HepG2 (cell line): ENCODE results near the gene ST6GALNAC2. TPM values are rescaled to one million over a fixed set of nuclear protein-coding genes. Genes with fewer than 3 reads are reported as not detected.

ENCODE experiments used
- ATAC-seq: fragments of 200-7000 bp; cut with Tn5 transposase; 3 replicates; pipeline ENCODE4 v1.9.1; 2020; ENCODE audit warnings: mild to moderate bottlenecking, moderate library complexity
- BruUV-seq: library from RNA; stranded (reverse); fragments of 400-500 nt; replicated peaks from 2 replicates; lab custom pipeline; 2021; lab: Mats Ljungman, UMichigan
- CTCF ChIA-PET: fragments of 300-600 bp; formaldehyde crosslinking; extraction: SDS; loops from one replicate; lab custom pipeline; 2021; ENCODE audit warnings: low total read pairs, inconsistent platforms, low intra/inter-chr PET ratio; lab: Yijun Ruan, JAX
- POLR2A ChIA-PET: fragments of 350-600 bp; sonication (Branson Sonifier 250); formaldehyde crosslinking; loops from one replicate; lab custom pipeline; 2020; ENCODE audit warnings: antibody characterized with exemption, inconsistent platforms; lab: Yijun Ruan, JAX
- DNase-seq: peaks from one replicate; pipeline ENCODE4 v3.0.0-alpha.2; 2015; ENCODE audit warnings: low spot score
- FAIRE-seq: peaks from 3 replicates; lab custom pipeline; 2011; peaks lifted over from hg19 to GRCh38; lab: Jason Lieb, UNC
- H2AFZ ChIP-seq: one replicate; pipeline ENCODE4 v1.6.1; 2011; ENCODE audit warnings: low read length, inconsistent platforms
- H3K27ac ChIP-seq: fragments of 300-600 bp; 3 replicates; pipeline ENCODE4 v1.8.0; 2011; ENCODE audit warnings: mixed run types, mild to moderate bottlenecking, mixed read lengths, low read length, inconsistent platforms; ENCODE audit not compliant: insufficient read depth; ENCODE audit errors: extremely low read length
- H3K27me3 ChIP-seq, 2 experiments: fragments of 200-600 bp in 1 of 2; 2 replicates in 1 of 2; 3 replicates in 1 of 2; pipeline versions ENCODE4 v1.6.0 to v1.8.0; 2011; ENCODE audit warnings: low read length in 2 of 2, mild to moderate bottlenecking in 2 of 2, moderate library complexity in 2 of 2, inconsistent platforms in 1 of 2; ENCODE audit not compliant: insufficient read depth in 2 of 2, control insufficient read depth in 1 of 2
- H3K36me3 ChIP-seq, 2 experiments: fragments of 200-600 bp in 1 of 2; replicated peaks in 1 of 2; 2 replicates in 1 of 2; 3 replicates in 1 of 2; pipeline versions ENCODE4 v1.5.1 to v1.8.0; 2011; ENCODE audit warnings: low read length in 2 of 2, inconsistent platforms in 1 of 2; ENCODE audit not compliant: insufficient read depth in 2 of 2, control insufficient read depth in 1 of 2
- H3K4me1 ChIP-seq: 2 replicates; pipeline ENCODE4 v1.5.1; 2012; ENCODE audit warnings: low read length, inconsistent platforms; ENCODE audit not compliant: insufficient read depth
- H3K4me2 ChIP-seq: 2 replicates; pipeline ENCODE4 v1.6.0; 2011; ENCODE audit warnings: low read depth, low read length, inconsistent platforms
- H3K4me3 ChIP-seq, 3 experiments: fragments of 200-600 bp in 1 of 3; sonication (generic), shearing (Covaris generic) in 1 of 3; replicated peaks in 1 of 3; 2 replicates each; pipeline ENCODE4 v1.5.1; 2011 to 2016; ENCODE audit warnings: low read length in 3 of 3, inconsistent platforms in 2 of 3, low read depth in 2 of 3, mild to moderate bottlenecking in 2 of 3, control low read depth in 1 of 3, mixed read lengths in 1 of 3; ENCODE audit not compliant: insufficient read depth in 1 of 3
- H3K79me2 ChIP-seq: one replicate; pipeline ENCODE4 v1.6.1; 2011; ENCODE audit warnings: low read length, inconsistent platforms; ENCODE audit not compliant: insufficient read depth
- H3K9ac ChIP-seq: 2 replicates; pipeline ENCODE4 v1.6.0; 2011; ENCODE audit warnings: mild to moderate bottlenecking, low read depth, low read length, inconsistent platforms; ENCODE audit not compliant: insufficient read depth
- H3K9me3 ChIP-seq: 2 replicates; pipeline ENCODE4 v1.5.1; 2012; ENCODE audit warnings: mild to moderate bottlenecking, low read length
- H4K20me1 ChIP-seq: 2 replicates; pipeline ENCODE4 v1.6.0; 2011; ENCODE audit warnings: inconsistent platforms, mild to moderate bottlenecking, low read length, moderate library complexity; ENCODE audit not compliant: insufficient read depth
- BHLHE40 ChIP-seq: IDR thresholded peaks from 2 replicates; pipeline ENCODE4 v1.6.1; 2011; ENCODE audit warnings: low read length, improper control_type of control experiment
- DZIP1 ChIP-seq: sonication (generic); formaldehyde crosslinking; IDR thresholded peaks from 2 replicates; pipeline ENCODE4 v1.5.0; 2020; ENCODE audit warnings: mild to moderate bottlenecking, missing genetic modification reagents
- FOXK2 ChIP-seq: fragments of 450-650 bp; IDR thresholded peaks from 2 replicates; pipeline ENCODE4 v1.6.1; 2016
- GLMP ChIP-seq: sonication (generic); formaldehyde crosslinking; IDR thresholded peaks from 2 replicates; pipeline ENCODE4 v1.9.0; 2021; ENCODE audit warnings: missing genetic modification reagents, mild to moderate bottlenecking, borderline replicate concordance
- KLF16 ChIP-seq, 2 experiments: sonication (generic) in 1 of 2; formaldehyde crosslinking in 1 of 2; IDR thresholded peaks; 2 replicates each; pipeline versions ENCODE4 v1.6.1 to v1.8.0; 2016 to 2023; ENCODE audit warnings: missing genetic modification reagents in 2 of 2, missing compliant biosample characterization in 1 of 2
- LCORL ChIP-seq, 2 experiments: fragments of 450-650 bp in 1 of 2; sonication (generic) in 1 of 2; formaldehyde crosslinking in 1 of 2; IDR thresholded peaks; 2 replicates each; pipeline versions ENCODE4 v1.5.0 to v1.6.1; 2017 to 2020; ENCODE audit warnings: antibody characterized with exemption in 1 of 2, missing genetic modification reagents in 1 of 2
- RELA ChIP-seq: sonication (generic); formaldehyde crosslinking; IDR thresholded peaks from 2 replicates; pipeline ENCODE4 v1.4.0; 2020; ENCODE audit warnings: missing genetic modification reagents
- SCMH1 ChIP-seq: sonication (generic); formaldehyde crosslinking; IDR thresholded peaks from 2 replicates; pipeline ENCODE4 v1.9.0; 2021; ENCODE audit warnings: missing genetic modification reagents, mild to moderate bottlenecking, borderline replicate concordance
- U2AF1 ChIP-seq: fragments of 200-400 bp; formaldehyde crosslinking; optimal IDR thresholded peaks from 2 replicates; pipeline ENCODE3; 2017; ENCODE audit warnings: mild to moderate bottlenecking, low read depth, low read length
- ZFX ChIP-seq: sonication (generic); formaldehyde crosslinking; IDR thresholded peaks from 2 replicates; pipeline ENCODE4 v1.4.0; 2020; ENCODE audit warnings: mild to moderate bottlenecking, low read depth, missing genetic modification reagents, moderate library complexity
- ZMYM4 ChIP-seq: sonication (generic); formaldehyde crosslinking; IDR thresholded peaks from 2 replicates; pipeline ENCODE4 v1.8.1; 2023; ENCODE audit warnings: mild to moderate bottlenecking, missing genetic modification reagents
- ZNF207 ChIP-seq: fragments of 450-650 bp; IDR thresholded peaks from 2 replicates; pipeline ENCODE4 v1.6.1; 2016; ENCODE audit warnings: antibody characterized with exemption, borderline replicate concordance
- ZNF597 ChIP-seq: sonication (generic); formaldehyde crosslinking; IDR thresholded peaks from 2 replicates; pipeline ENCODE4 v1.5.0; 2020; ENCODE audit warnings: missing genetic modification reagents
- WGBS: methylation state at CpG from one replicate; pipeline ENCODE4 v1.1.6; 2017; ENCODE audit warnings: low lambda C conversion rate; 5-methylcytosine and 5-hydroxymethylcytosine counted together
- in situ Hi-C: cut with HindIII; loops from 2 replicates; pipeline ENCODE4 v1.10.0; 2017; ENCODE audit warnings: low pct_unique_long_range_greater_than_20kb; ENCODE audit not compliant: extremely low pct_ligation_motif_present
- intact Hi-C: fragments of 100-400 bp; cut with micrococcal nuclease; formaldehyde crosslinking; loops from one replicate; pipeline ENCODE4 v1.10.0; 2022; ENCODE audit not compliant: unreplicated experiment
- polyA plus RNA-seq, 8 experiments: library from polyadenylated mRNA; depleted of rRNA in 3 of 8; stranded (reverse) in 7 of 8; unstranded in 1 of 8; fragments of >200 nt; fragmentation: Illumina TruSeq in 4 of 8; extraction: Trizol in 4 of 8; gene quantifications; 2 replicates each; pipeline versions ENCODE4 v1.2.1 to v1.2.3, GENCODE V29; 2011 to 2016; ENCODE audit warnings: low read depth in 4 of 8, missing spikeins in 1 of 8, mixed read lengths in 1 of 8; ENCODE audit not compliant: insufficient read depth in 1 of 8
- total RNA-seq, 5 experiments: library from RNA; depleted of rRNA; stranded (reverse); fragments of >200 nt; fragmentation: Illumina TruSeq; extraction: Trizol; gene quantifications; 2 replicates each; pipeline ENCODE4 v1.2.3, GENCODE V29; 2016; ENCODE audit warnings: low read depth in 1 of 5
- TF ChIP-seq, protein P1 (sequence below): sonication (generic); formaldehyde crosslinking; IDR thresholded peaks from 2 replicates; pipeline ENCODE4 v1.5.0; 2020; ENCODE audit warnings: mild to moderate bottlenecking, missing genetic modification reagents, moderate library complexity
- TF ChIP-seq, protein P2 (sequence below): sonication (generic); formaldehyde crosslinking; IDR thresholded peaks from 2 replicates; pipeline ENCODE4 v1.4.0; 2020; ENCODE audit warnings: missing genetic modification reagents

The ST6GALNAC2 gene
- total and polyA plus RNA-seq, 2 of the 13 experiments (the other 11 are each of a cell fraction or from before 2014, with no cell fraction given): 0.12 to 0.49 TPM

DNA sequence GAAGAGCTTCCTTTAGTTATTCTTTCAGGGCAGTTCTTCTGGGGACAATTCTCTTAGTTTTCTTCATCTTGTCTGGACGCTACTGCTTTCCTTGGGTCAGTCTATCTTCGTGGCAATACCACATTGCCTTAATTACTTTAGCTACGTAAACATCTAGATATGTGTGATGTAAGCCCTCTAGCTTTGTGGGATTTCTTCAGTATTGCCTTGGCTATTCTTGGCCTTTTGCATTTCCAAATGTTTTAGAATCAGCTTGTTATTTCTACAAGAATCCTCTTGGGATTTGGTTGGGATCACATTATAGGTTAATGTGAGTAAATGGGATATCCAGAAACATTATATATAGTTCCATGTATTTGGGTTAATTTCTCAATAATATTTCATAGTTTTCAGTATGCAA lies 9.0 kb upstream of the ST6GALNAC2 start (continued):
- TF ChIP-seq ZNF597 (no peak), KLF16 (CRISPR knock-in tag; IDR thresholded peaks at IDR 0.05) (no peak), ZMYM4 (CRISPR knock-in tag) (no peak), LCORL (IDR thresholded peaks at IDR 0.05) (no peak), LCORL (CRISPR knock-in tag; IDR thresholded peaks at IDR 0.05) (no peak)

- Histone ChIP-seq H4K20me1 (no peaks in the 10 kb centered on the region), H3K27me3 (no peaks in the 10 kb centered on the region), H3K4me3 (no peak overlapping the region), H3K4me1 (peaks cover 51% of the 10 kb centered on the region), H3K79me2 (no peaks in the 10 kb centered on the region), H3K27ac (no peak overlapping the region), H3K36me3 (no peaks in the 10 kb centered on the region), H3K9me3 (no peaks in the 10 kb centered on the region), H2AFZ (no peak overlapping the region), H3K4me2 (no peak overlapping the region), H3K9ac (no peak overlapping the region)
- intact Hi-C loops: no loop called here
- no peak for ATAC-seq
- 12% methylated on average over 4 of the region's 4 CpGs for WGBS
- in situ Hi-C loops: no loop called here
- no TSS peak for BruUV-seq
- POLR2A ChIA-PET: interaction anchor here (1.0 to 1.2 kb wide), 2 partner anchors 27 to 37 kb away, joined by 3 to 4 read pairs; no protein-coding TSS in a partner anchor
- CTCF ChIA-PET: no interaction called here
- no peak for DNase-seq
- no peak for FAIRE-seq
- TF ChIP-seq ZNF207 (no peak), BHLHE40 (peak; percentile 54), ZFX (CRISPR knock-in tag) (peak; percentile 43; the same call in 1 of the 2 replicates), SCMH1 (no peak), GLMP (CRISPR knock-in tag) (no peak), RELA (CRISPR knock-in tag) (no peak), FOXK2 (0 out of 2 replicates have a peak, but pooled peaks have one; percentile 18), DZIP1 (CRISPR knock-in tag) (no peak), U2AF1 (no peak)
- TF ChIP-seq, protein P1, sequence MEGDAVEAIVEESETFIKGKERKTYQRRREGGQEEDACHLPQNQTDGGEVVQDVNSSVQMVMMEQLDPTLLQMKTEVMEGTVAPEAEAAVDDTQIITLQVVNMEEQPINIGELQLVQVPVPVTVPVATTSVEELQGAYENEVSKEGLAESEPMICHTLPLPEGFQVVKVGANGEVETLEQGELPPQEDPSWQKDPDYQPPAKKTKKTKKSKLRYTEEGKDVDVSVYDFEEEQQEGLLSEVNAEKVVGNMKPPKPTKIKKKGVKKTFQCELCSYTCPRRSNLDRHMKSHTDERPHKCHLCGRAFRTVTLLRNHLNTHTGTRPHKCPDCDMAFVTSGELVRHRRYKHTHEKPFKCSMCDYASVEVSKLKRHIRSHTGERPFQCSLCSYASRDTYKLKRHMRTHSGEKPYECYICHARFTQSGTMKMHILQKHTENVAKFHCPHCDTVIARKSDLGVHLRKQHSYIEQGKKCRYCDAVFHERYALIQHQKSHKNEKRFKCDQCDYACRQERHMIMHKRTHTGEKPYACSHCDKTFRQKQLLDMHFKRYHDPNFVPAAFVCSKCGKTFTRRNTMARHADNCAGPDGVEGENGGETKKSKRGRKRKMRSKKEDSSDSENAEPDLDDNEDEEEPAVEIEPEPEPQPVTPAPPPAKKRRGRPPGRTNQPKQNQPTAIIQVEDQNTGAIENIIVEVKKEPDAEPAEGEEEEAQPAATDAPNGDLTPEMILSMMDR: peak; percentile 62
- TF ChIP-seq, protein P2, sequence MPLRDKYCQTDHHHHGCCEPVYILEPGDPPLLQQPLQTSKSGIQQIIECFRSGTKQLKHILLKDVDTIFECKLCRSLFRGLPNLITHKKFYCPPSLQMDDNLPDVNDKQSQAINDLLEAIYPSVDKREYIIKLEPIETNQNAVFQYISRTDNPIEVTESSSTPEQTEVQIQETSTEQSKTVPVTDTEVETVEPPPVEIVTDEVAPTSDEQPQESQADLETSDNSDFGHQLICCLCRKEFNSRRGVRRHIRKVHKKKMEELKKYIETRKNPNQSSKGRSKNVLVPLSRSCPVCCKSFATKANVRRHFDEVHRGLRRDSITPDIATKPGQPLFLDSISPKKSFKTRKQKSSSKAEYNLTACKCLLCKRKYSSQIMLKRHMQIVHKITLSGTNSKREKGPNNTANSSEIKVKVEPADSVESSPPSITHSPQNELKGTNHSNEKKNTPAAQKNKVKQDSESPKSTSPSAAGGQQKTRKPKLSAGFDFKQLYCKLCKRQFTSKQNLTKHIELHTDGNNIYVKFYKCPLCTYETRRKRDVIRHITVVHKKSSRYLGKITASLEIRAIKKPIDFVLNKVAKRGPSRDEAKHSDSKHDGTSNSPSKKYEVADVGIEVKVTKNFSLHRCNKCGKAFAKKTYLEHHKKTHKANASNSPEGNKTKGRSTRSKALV (CRISPR knock-in tag): no peak
Observed at GRCh38 chr17:76593959-76594358, 8.3 kb upstream of the ST6GALNAC2 start.
